Measurements from ENCODE around the gene PIK3CB.

Gene PIK3CB

GRCh38 chr3:138692152-138692551 is 142.6 kb downstream of the PIK3CB start:
- no peaks in the 10 kb centered on the region for H3K79me2 ChIP-seq (ENCODE audit: low read length)
- no peak overlapping the region for H2AFZ ChIP-seq (ENCODE audit: low read length)
- no peaks in the 10 kb centered on the region for H3K9me3 ChIP-seq (replicated peaks; ENCODE audit: insufficient read depth, low read length)
- H3K36me3 ChIP-seq (replicated peaks; ENCODE audit: insufficient read depth, low read length) = no peaks in the 10 kb centered on the region
- H3K27me3 ChIP-seq (replicated peaks; ENCODE audit: insufficient read depth, low read length) = no peaks in the 10 kb centered on the region
- no peak overlapping the region for H3K27ac ChIP-seq (ENCODE audit: low read length)
- peaks cover 32% of the 10 kb centered on the region for H3K4me1 ChIP-seq (ENCODE audit: low read length)
- H4K20me1 ChIP-seq (ENCODE audit: insufficient read depth, low read length) = no peaks in the 10 kb centered on the region
- DNase-seq = no peak
- TF ChIP-seq EZH2 (optimal IDR thresholded peaks at IDR 0.05; ENCODE audit: low read depth, low read length) (no peak), EZH2phosphoT487 (IDR thresholded peaks at IDR 0.05; ENCODE audit: low read length) (no peak), CTCF (IDR thresholded peaks at IDR 0.05; ENCODE audit: low read length) (no peak)
- H3K9ac ChIP-seq (ENCODE audit: low read length) = no peak overlapping the region
- H3K4me2 ChIP-seq (ENCODE audit: low read depth, low read length) = no peak overlapping the region
- H3K4me3 ChIP-seq (ENCODE audit: low read length) = no peak overlapping the region
- no peaks in the 10 kb centered on the region for H3K9me2 ChIP-seq (replicated peaks; ENCODE audit: insufficient read depth, low read length)
- peaks cover 19% of the 10 kb centered on the region for H3F3A ChIP-seq (ENCODE audit: insufficient read depth, low read length)

GRCh38 chr3:138691351-138691750 is 143.4 kb downstream of the PIK3CB start:
- H3K9me2 ChIP-seq (replicated peaks; ENCODE audit: insufficient read depth, low read length) = no peaks in the 10 kb centered on the region
- no peak for DNase-seq
- no peak overlapping the region for H3K9ac ChIP-seq (ENCODE audit: low read length)
- H3K4me2 ChIP-seq (ENCODE audit: low read depth, low read length) = no peak overlapping the region
- H3K4me1 ChIP-seq (ENCODE audit: low read length) = peaks cover 36% of the 10 kb centered on the region
- H2AFZ ChIP-seq (ENCODE audit: low read length) = no peak overlapping the region
- no peak overlapping the region for H3K27ac ChIP-seq (ENCODE audit: low read length)
- no peak overlapping the region for H3K4me3 ChIP-seq (ENCODE audit: low read length)
- H3K36me3 ChIP-seq (replicated peaks; ENCODE audit: insufficient read depth, low read length) = no peaks in the 10 kb centered on the region
- H3F3A ChIP-seq (ENCODE audit: insufficient read depth, low read length) = peaks cover 27% of the 10 kb centered on the region
- H3K27me3 ChIP-seq (replicated peaks; ENCODE audit: insufficient read depth, low read length) = no peaks in the 10 kb centered on the region
- no peaks in the 10 kb centered on the region for H3K79me2 ChIP-seq (ENCODE audit: low read length)
- TF ChIP-seq CTCF (IDR thresholded peaks at IDR 0.05; ENCODE audit: low read length) = no peak
- no peak for TF ChIP-seq EZH2 (optimal IDR thresholded peaks at IDR 0.05; ENCODE audit: low read depth, low read length)
- TF ChIP-seq EZH2phosphoT487 (IDR thresholded peaks at IDR 0.05; ENCODE audit: low read length) = no peak
- no peaks in the 10 kb centered on the region for H4K20me1 ChIP-seq (ENCODE audit: insufficient read depth, low read length)
- no peaks in the 10 kb centered on the region for H3K9me3 ChIP-seq (replicated peaks; ENCODE audit: insufficient read depth, low read length)

- TF ChIP-seq CTCF (IDR thresholded peaks at IDR 0.05; ENCODE audit: low read length) (no peak), EZH2 (optimal IDR thresholded peaks at IDR 0.05; ENCODE audit: low read depth, low read length) (no peak), EZH2phosphoT487 (IDR thresholded peaks at IDR 0.05; ENCODE audit: low read length) (no peak)
- Histone ChIP-seq H2AFZ (ENCODE audit: low read length) (no peak overlapping the region), H3K79me2 (ENCODE audit: low read length) (no peaks in the 10 kb centered on the region), H3K9ac (ENCODE audit: low read length) (no peak overlapping the region), H4K20me1 (ENCODE audit: insufficient read depth, low read length) (no peaks in the 10 kb centered on the region), H3K4me2 (ENCODE audit: low read depth, low read length) (no peak overlapping the region), H3K27ac (ENCODE audit: low read length) (no peak overlapping the region), H3K9me3 (replicated peaks; ENCODE audit: insufficient read depth, low read length) (no peaks in the 10 kb centered on the region), H3K4me3 (ENCODE audit: low read length) (no peak overlapping the region), H3K27me3 (replicated peaks; ENCODE audit: insufficient read depth, low read length) (no peaks in the 10 kb centered on the region), H3F3A (ENCODE audit: insufficient read depth, low read length) (peaks cover 28% of the 10 kb centered on the region), H3K36me3 (replicated peaks; ENCODE audit: insufficient read depth, low read length) (no peaks in the 10 kb centered on the region), H3K4me1 (ENCODE audit: low read length) (peaks cover 40% of the 10 kb centered on the region), H3K9me2 (replicated peaks; ENCODE audit: insufficient read depth, low read length) (no peaks in the 10 kb centered on the region)
- DNase-seq = no peak
Measured at GRCh38 chr3:138690036-138690435, 144.7 kb downstream of the PIK3CB start.
